Gastroesophageal sphincter (tissue), 4 donors: ENCODE data around the gene DNAH7. TPM values are rescaled to one million over a fixed set of nuclear protein-coding genes. Genes with fewer than 3 reads are reported as not detected.
"Not testable (repeated sequence)": the region's sequence is repeated elsewhere in the genome, so short reads cannot be mapped to it uniquely, and the experiment has no call there.

Experiments
- ATAC-seq: fragments of 150-250 bp; one replicate; pipeline ENCODE4 v1.9.1; 2016; ENCODE audit warnings: mild to moderate bottlenecking, moderate library complexity
- H3K27ac ChIP-seq, 4 donors: fragments of 200-600 bp; sonication (generic) in 3 of 4; 1 replicate in 3 of 4; 2 replicates in 1 of 4; pipeline ENCODE4 v1.5.1; 2016 to 2019
- H3K27me3 ChIP-seq: fragments of 200-600 bp; sonication (generic); one replicate; pipeline ENCODE4 v1.5.1; 2019
- H3K36me3 ChIP-seq, 2 donors: fragments of 200-600 bp; sonication (generic); one replicate each; pipeline ENCODE4 v1.5.1; 2019; ENCODE audit warnings: control low read depth in 1 of 2
- H3K4me1 ChIP-seq, 3 donors: fragments of 200-600 bp; sonication (generic); 1 replicate in 2 of 3; 2 replicates in 1 of 3; pipeline ENCODE4 v1.5.1; 2016 to 2019; ENCODE audit warnings: control low read depth in 2 of 3
- H3K4me3 ChIP-seq, 2 donors: fragments of 200-600 bp; sonication (generic); one replicate each; pipeline ENCODE4 v1.5.1; 2019; ENCODE audit warnings: mild to moderate bottlenecking in 1 of 2, moderate library complexity in 1 of 2
- H3K9me3 ChIP-seq, 3 donors: fragments of 200-600 bp; sonication (generic); one replicate each; pipeline ENCODE4 v1.5.1; 2017 to 2019; ENCODE audit warnings: control low read depth in 2 of 3
- CTCF ChIP-seq, 4 experiments: fragments of 200-600 bp in 2 of 4; fragments of 450-650 bp in 2 of 4; sonication (generic) in 1 of 4; IDR thresholded peaks; one replicate each; pipeline ENCODE4 v1.5.1; 2017 to 2019; ENCODE audit warnings: antibody characterized with exemption in 4 of 4, mild to moderate bottlenecking in 2 of 4, moderate library complexity in 2 of 4
- EP300 ChIP-seq: sonication (generic); formaldehyde crosslinking; IDR thresholded peaks from one replicate; pipeline ENCODE4 v1.6.1; 2017; ENCODE audit warnings: antibody characterized with exemption, mild to moderate bottlenecking
- POLR2A ChIP-seq, 2 donors: fragments of 450-650 bp; IDR thresholded peaks; one replicate each; pipeline ENCODE4 v1.6.1; 2017; ENCODE audit warnings: antibody characterized with exemption in 2 of 2, mild to moderate bottlenecking in 2 of 2, moderate library complexity in 1 of 2
- POLR2AphosphoS5 ChIP-seq: sonication (generic); formaldehyde crosslinking; IDR thresholded peaks from one replicate; pipeline ENCODE4 v1.6.1; 2017; ENCODE audit warnings: antibody characterized with exemption
- WGBS, 2 donors: methylation state at CpG; one replicate each; pipeline ENCODE4 v1.1.5; 2018; ENCODE audit warnings: low coverage in 1 of 2; 5-methylcytosine and 5-hydroxymethylcytosine counted together
- total RNA-seq, 4 donors: library from RNA; depleted of rRNA; stranded (reverse); fragments of >200 nt; gene quantifications; one replicate each; pipeline ENCODE4 v1.1.0, GENCODE V29; 2016

DNAH7 gene
- total RNA-seq, 4 donors from 2014 or later: 0.40 to 1.3 (median 0.65) TPM

GRCh38 chr2:195695002-195695631 lies 373.5 kb downstream of the DNAH7 start:
- TF ChIP-seq CTCF (IDR thresholded peaks at IDR 0.05) (no peak), POLR2AphosphoS5 (no peak), POLR2A (IDR thresholded peaks at IDR 0.05) (no peak), EP300 (no peak)
- H3K9me3 ChIP-seq: peaks cover 0 to 13% (median 0%) of the 10 kb centered on the region in 3 donors
- H3K4me1 ChIP-seq: no peaks in the 10 kb centered on the region
- WGBS, 2 donors: 80% methylated on average over 3 of the region's 8 CpGs; no CpG with 5 or more reads in 1 of the 2 donors
- peaks cover 0 to 11% of the 10 kb centered on the region in 2 donors for H3K36me3 ChIP-seq
- H3K27me3 ChIP-seq: no peaks in the 10 kb centered on the region
- H3K27ac ChIP-seq: no peak overlapping the region
- H3K4me3 ChIP-seq: no peak overlapping the region
- ATAC-seq: no peak

- Histone ChIP-seq H3K4me3 (no peak overlapping the region), H3K27me3 (no peaks in the 10 kb centered on the region), H3K4me1 (no peaks in the 10 kb centered on the region), H3K27ac (no peak overlapping the region), H3K36me3 (peaks cover 0 to 11% of the 10 kb centered on the region in 2 donors), H3K9me3 (peaks cover 0 to 11% (median 0%) of the 10 kb centered on the region in 3 donors)
- TF ChIP-seq POLR2AphosphoS5 (no peak), EP300 (no peak), CTCF (IDR thresholded peaks at IDR 0.05) (no peak), POLR2A (IDR thresholded peaks at IDR 0.05) (no peak)
- ATAC-seq: no peak
- 96 to 100% methylated on average over 1 to 5 of the region's 7 CpGs for WGBS, 2 donors
Measured at GRCh38 chr2:195694553-195694952, 374.1 kb downstream of the DNAH7 start.

- H3K4me1 ChIP-seq, ATAC-seq, H3K27me3 ChIP-seq, H3K4me3 ChIP-seq, H3K27ac ChIP-seq: not testable (repeated sequence)
- H3K9me3 ChIP-seq: peaks cover 0 to 11% (median 0%) of the 10 kb centered on the region in 3 donors
- peaks cover 0 to 11% of the 10 kb centered on the region in 2 donors for H3K36me3 ChIP-seq
- 84 to 86% methylated on average over 3 of the region's 3 CpGs for WGBS, 2 donors
Measured at GRCh38 chr2:195692531-195692930, 376.1 kb downstream of the DNAH7 start.

Other genes with a start within 250 kb of the DNAH7 start
- gene STK17B, start 102.7 kb upstream of the DNAH7 start, total RNA-seq: 10 to 100 TPM in 2 of 4 donors, 1 to 10 TPM in 2; 3.6 to 21.1 (median 11.9) TPM